CD4-positive, alpha-beta memory T cell (primary cell): ENCODE data around the gene SLC25A19. TPM values are rescaled to one million over a fixed set of nuclear protein-coding genes. Genes with fewer than 3 reads are reported as not detected.
"Not testable (repeated sequence)": the region's sequence is repeated elsewhere in the genome, so short reads cannot be mapped to it uniquely, and the experiment has no call there.

Experiments used
- CTCF ChIA-PET: fragments of 350-600 bp; sonication (Branson Sonifier 250); formaldehyde crosslinking; loops from one replicate; lab custom pipeline; 2021; ENCODE audit warnings: inconsistent platforms; ENCODE audit not compliant: partially characterized antibody; lab: Charles Lee
- POLR2A ChIA-PET: fragments of 350-600 bp; sonication (Branson Sonifier 250); formaldehyde crosslinking; loops from one replicate; lab custom pipeline; 2021; ENCODE audit not compliant: partially characterized antibody; lab: Charles Lee
- DNase-seq, 5 donors: peaks; one replicate each; pipeline versions ENCODE4 v3.0.0 to v3.0.0-alpha.2; 2020 to 2022; ENCODE audit warnings: mixed read lengths in 1 of 5
- H3K27ac ChIP-seq: one replicate; pipeline ENCODE4 v1.7.0; 2013; ENCODE audit warnings: low read depth, low read length
- H3K27me3 ChIP-seq: 2 replicates; pipeline ENCODE4 v1.7.0; 2013; ENCODE audit warnings: mild to moderate bottlenecking, low read length, moderate library complexity; ENCODE audit not compliant: insufficient read depth
- H3K36me3 ChIP-seq: 2 replicates; pipeline ENCODE4 v1.7.0; 2013; ENCODE audit warnings: mild to moderate bottlenecking, low read length, moderate library complexity; ENCODE audit not compliant: insufficient read depth
- H3K4me1 ChIP-seq: 2 replicates; pipeline ENCODE4 v1.7.0; 2013; ENCODE audit warnings: mild to moderate bottlenecking, low read length, moderate library complexity; ENCODE audit not compliant: insufficient read depth
- H3K4me3 ChIP-seq, 2 donors: one replicate each; pipeline ENCODE4 v1.7.0; 2013; ENCODE audit warnings: low read length in 2 of 2, mild to moderate bottlenecking in 1 of 2
- H3K9me3 ChIP-seq, 2 donors: one replicate each; pipeline ENCODE4 v1.7.0; 2013; ENCODE audit warnings: low read length in 2 of 2, control low read depth in 1 of 2; ENCODE audit not compliant: control insufficient read depth in 1 of 2
- H3K27ac Mint-ChIP-seq, 7 donors: one replicate each; pipeline ENCODE4 v1.8.0; 2020 to 2021; ENCODE audit warnings: mixed read lengths in 7 of 7, mild to moderate bottlenecking in 6 of 7, inconsistent platforms in 3 of 7, moderate library complexity in 3 of 7
- H3K27me3 Mint-ChIP-seq, 2 donors: one replicate each; pipeline ENCODE4 v1.8.0; 2020 to 2021; ENCODE audit warnings: mixed read lengths in 2 of 2
- H3K36me3 Mint-ChIP-seq, 2 donors: one replicate each; pipeline ENCODE4 v1.8.0; 2020 to 2021; ENCODE audit warnings: mixed read lengths in 2 of 2, inconsistent platforms in 1 of 2, mild to moderate bottlenecking in 1 of 2
- H3K4me1 Mint-ChIP-seq, 4 donors: one replicate each; pipeline ENCODE4 v1.8.0; 2020 to 2021; ENCODE audit warnings: mixed read lengths in 4 of 4, mild to moderate bottlenecking in 1 of 4
- H3K4me3 Mint-ChIP-seq, 8 donors: one replicate each; pipeline ENCODE4 v1.8.0; 2020 to 2021; ENCODE audit warnings: mixed read lengths in 8 of 8, mild to moderate bottlenecking in 7 of 8, moderate library complexity in 6 of 8, inconsistent platforms in 3 of 8
- H3K9me3 Mint-ChIP-seq, 8 donors: one replicate each; pipeline ENCODE4 v1.8.0; 2020 to 2021; ENCODE audit warnings: mixed read lengths in 8 of 8, mild to moderate bottlenecking in 5 of 8, inconsistent platforms in 3 of 8, moderate library complexity in 1 of 8
- intact Hi-C: fragments of 100-400 bp; cut with micrococcal nuclease; formaldehyde crosslinking; loops from one replicate; pipeline ENCODE4 v1.15.1; 2023
- polyA plus RNA-seq, 2 donors: library from polyadenylated mRNA; unstranded; fragments of 300-500 nt; fragmentation: Illumina TruSeq; gene quantifications; one replicate each; pipeline ENCODE4 v1.2.3, GENCODE V29; 2021
- total RNA-seq, 2 experiments: library from RNA; stranded (reverse); gene quantifications; one replicate each; pipeline ENCODE4 v1.2.3, GENCODE V29; 2021

SLC25A19 gene
- total and polyA plus RNA-seq, 4 experiments from 2014 or later = 13.2 to 21.8 (median 17.6) TPM

DNA sequence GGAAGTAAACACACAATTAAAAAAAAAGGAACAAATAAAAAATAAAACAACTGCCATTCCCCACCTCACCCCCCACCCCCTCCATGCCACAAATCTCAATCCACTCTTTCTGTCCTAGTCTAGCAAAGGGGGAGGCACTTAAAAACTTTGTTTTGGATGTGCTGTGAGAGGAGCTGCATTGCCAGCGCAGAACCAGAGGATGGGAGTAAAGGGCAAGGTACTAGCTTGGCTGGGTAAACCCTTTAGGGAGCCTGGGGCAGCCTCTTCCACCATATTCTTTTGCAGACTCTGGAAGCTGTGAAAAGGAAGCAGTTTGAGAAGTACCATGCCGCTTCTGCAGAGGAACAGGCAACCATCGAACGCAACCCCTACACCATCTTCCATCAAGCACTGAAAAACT lies 26.2 kb downstream of the SLC25A19 start:
- H3K4me1 ChIP-seq = peaks cover 35% of the 10 kb centered on the region
- Mint-ChIP-seq H3K27ac (peak overlapping the region in 5 of 7 donors; percentile 81 to 100 (median 100)), H3K4me3 (peak overlapping the region; percentile 75 to 99 (median 96)), H3K36me3 (peaks cover 7 to 50% of the 10 kb centered on the region in 2 donors), H3K4me1 (peaks cover 24 to 49% (median 36%) of the 10 kb centered on the region in 4 donors), H3K9me3 (peaks cover 0 to 2% (median 0%) of the 10 kb centered on the region in 8 donors), H3K27me3 (no peaks in the 10 kb centered on the region)
- no peak overlapping the region for H3K4me3 ChIP-seq
- H3K36me3 ChIP-seq = peaks cover 19% of the 10 kb centered on the region
- no peaks in the 10 kb centered on the region for H3K27me3 ChIP-seq
- H3K9me3 ChIP-seq = no peaks in the 10 kb centered on the region
- intact Hi-C loops = no loop called here
- POLR2A ChIA-PET = interaction anchor here (0.5 to 6.1 kb wide), 14 partner anchors 9 to 592 kb away, joined by 3 to 193 read pairs (median 12); partner anchors contain the start of genes FDXR, GRB2, MIF4GD and SLC25A19
- H3K27ac ChIP-seq = no peak overlapping the region
- CTCF ChIA-PET = interaction anchor here (0.5 to 4.3 kb wide), 5 partner anchors 7 to 302 kb away, joined by 3 to 44 read pairs (median 4); partner anchors contain the start of gene MIF4GD
- no peak for DNase-seq

DNA sequence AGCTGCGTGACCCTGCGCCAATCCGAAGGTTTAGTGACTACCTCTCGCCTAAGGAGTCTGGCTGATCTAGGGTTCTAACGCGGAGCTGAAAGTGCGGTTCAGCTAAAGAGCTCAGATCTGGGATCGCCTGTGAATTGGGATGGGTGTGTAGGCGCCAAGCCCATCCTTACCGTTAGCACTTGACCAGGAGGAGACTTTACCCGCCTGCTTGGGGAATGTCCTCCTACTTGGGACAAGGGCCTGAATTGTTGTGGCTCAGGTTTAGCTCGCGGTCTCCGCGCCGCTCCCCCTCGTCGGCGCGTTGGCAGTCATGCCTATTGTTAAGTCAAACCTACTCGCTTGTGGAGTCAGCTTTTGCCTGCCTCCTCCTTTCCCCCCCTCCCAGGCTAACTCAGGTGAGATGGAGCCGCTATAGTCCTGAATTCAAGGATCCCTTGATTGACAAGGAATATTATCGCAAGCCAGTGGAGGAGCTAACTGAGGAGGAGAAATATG lies 27.1 kb downstream of the SLC25A19 start:
- peak in 1 of 5 donors; percentile 16 for DNase-seq
- no peaks in the 10 kb centered on the region for H3K27me3 Mint-ChIP-seq

DNA sequence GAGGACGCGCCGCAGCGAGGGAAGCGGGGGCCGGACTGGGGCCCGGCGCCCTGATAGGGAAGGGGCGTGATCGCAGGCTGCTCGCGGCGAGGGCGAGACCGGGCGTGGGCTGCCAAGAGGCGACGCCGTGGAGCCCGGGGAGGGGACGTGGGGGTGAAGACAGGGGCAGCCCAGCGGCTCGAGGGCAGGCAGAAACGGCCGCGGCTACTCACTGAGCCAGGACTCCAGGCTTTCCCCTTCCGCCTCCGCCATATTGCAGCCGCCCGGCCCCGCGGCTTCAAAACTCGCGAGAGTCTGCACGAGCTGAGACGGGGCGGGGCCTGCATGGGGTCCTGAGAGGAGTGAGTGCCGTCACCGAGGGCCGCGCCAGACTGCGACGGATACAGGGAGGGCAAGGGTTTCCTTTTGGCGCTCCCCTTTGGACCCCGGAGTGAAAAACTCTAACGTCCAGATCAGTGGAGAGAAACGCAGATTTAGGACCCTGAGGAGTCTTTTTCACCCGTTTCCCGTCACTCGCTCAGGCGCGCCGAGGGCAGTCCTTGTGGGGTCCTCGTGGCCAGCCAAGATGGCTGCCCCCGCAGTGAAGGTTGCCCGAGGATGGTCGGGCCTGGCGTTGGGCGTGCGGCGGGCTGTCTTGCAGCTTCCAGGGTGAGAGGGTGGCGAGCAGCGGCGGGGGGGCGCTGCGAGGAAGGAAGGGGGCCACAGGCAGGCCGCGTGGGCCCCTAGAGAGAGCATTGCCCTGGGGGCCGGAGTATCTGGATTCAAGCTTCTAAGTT lies 27.7 kb downstream of the SLC25A19 start, which contains the start of the genes GGA3 and MRPS7:
Gene GGA3 (minus strand): TSS at position 271 of the 776 bp plus-strand sequence. CDS start 19 bp downstream, at position 252.
Gene MRPS7 (plus strand): TSS at position 544 of the 776 bp plus-strand sequence. CDS start 22 bp downstream, at position 566.
- Mint-ChIP-seq H3K27me3 (no peaks in the 10 kb centered on the region), H3K4me3 (peak within 1 kb of the TSS; percentile 93 to 99 (median 97)), H3K4me1 (peaks cover 32 to 65% (median 48%) of the 10 kb centered on the region in 4 donors), H3K27ac (peak within 1 kb of the TSS; percentile 100), H3K9me3 (peaks cover 0 to 2% (median 0%) of the 10 kb centered on the region in 8 donors), H3K36me3 (peaks cover 4 to 42% of the 10 kb centered on the region in 2 donors)
- DNase-seq = peak; percentile 95 to 99 (median 97)
- Histone ChIP-seq H3K27ac (peak within 1 kb of the TSS; percentile 96), H3K9me3 (no peaks in the 10 kb centered on the region), H3K36me3 (peaks cover 14% of the 10 kb centered on the region), H3K4me1 (peaks cover 35% of the 10 kb centered on the region), H3K4me3 (peak within 1 kb of the TSS; percentile 77 to 99), H3K27me3 (no peaks in the 10 kb centered on the region)
- ChIA-PET POLR2A (interaction anchor here (0.6 to 6.1 kb wide), 32 partner anchors 11 to 405 kb away, joined by 3 to 193 read pairs (median 6); partner anchors contain the start of genes ARMC7, FDXR, GRB2 and MIF4GD), CTCF (interaction anchor here (1.0 to 4.3 kb wide), 11 partner anchors 8 to 301 kb away, joined by 3 to 44 read pairs (median 4); partner anchors contain the start of genes MIF4GD and SLC25A19)
- intact Hi-C loops = loop anchor here (1.0 to 2.0 kb wide), 7 partner anchors 10 to 144 kb away; partner anchors contain the start of genes GRB2, JPT1, MIF4GD and NUP85

More for the DNA sequence above, 27.1 kb downstream of the SLC25A19 start:
- intact Hi-C loops = no loop called here
- H3K36me3 ChIP-seq = peaks cover 19% of the 10 kb centered on the region
- H3K4me1 Mint-ChIP-seq = peaks cover 29 to 58% (median 44%) of the 10 kb centered on the region in 4 donors
- H3K4me3 ChIP-seq = peak overlapping the region; percentile 77 to 99
- peak overlapping the region; percentile 93 to 99 (median 97) for H3K4me3 Mint-ChIP-seq
- H3K36me3 Mint-ChIP-seq = peaks cover 7 to 47% of the 10 kb centered on the region in 2 donors
- peaks cover 35% of the 10 kb centered on the region for H3K4me1 ChIP-seq
- no peaks in the 10 kb centered on the region for H3K9me3 ChIP-seq
- POLR2A ChIA-PET = interaction anchor here (0.8 to 6.1 kb wide), 26 partner anchors 10 to 593 kb away, joined by 3 to 193 read pairs (median 7); partner anchors contain the start of genes ARMC7, FDXR, GRB2 and MIF4GD
- CTCF ChIA-PET = interaction anchor here (0.5 to 4.3 kb wide), 8 partner anchors 8 to 301 kb away, joined by 3 to 44 read pairs (median 4); partner anchors contain the start of genes MIF4GD and SLC25A19
- peak overlapping the region; percentile 96 for H3K27ac ChIP-seq
- H3K27me3 ChIP-seq = no peaks in the 10 kb centered on the region
- peak overlapping the region; percentile 100 for H3K27ac Mint-ChIP-seq
- H3K9me3 Mint-ChIP-seq = peaks cover 0 to 2% (median 0%) of the 10 kb centered on the region in 8 donors

DNA sequence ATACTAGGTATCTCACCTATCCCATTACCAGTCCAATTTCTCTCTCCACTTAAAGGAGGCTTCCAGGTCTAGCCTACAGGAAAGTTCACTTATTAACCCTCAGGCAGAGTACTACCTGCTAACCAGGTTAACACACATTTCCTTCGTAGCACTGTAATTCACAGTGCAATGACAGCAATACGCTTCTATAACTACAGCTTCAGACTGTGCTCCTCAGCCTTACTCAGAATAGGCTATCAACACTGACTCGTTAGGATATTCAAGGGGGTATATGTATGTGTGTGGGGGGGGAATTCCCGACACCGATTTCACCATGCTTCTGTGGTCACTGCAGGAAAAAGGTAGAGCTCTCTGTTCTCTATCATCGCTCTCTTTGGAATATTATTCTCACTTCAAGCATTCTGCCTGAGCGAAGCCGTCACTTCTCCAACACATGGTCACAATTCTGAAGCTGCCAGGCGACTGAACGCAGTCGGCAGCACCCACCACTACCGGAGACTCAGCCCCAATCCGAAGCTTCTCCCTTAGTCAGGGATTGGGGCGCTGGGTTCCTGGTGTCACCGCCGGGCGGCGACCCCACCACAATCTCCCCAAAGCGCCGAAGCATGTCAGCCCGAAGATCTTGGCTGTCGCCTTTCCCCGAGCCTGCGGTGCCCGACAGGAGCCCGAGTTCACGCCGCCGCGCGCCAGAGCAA lies 28.4 kb downstream of the SLC25A19 start:
- Mint-ChIP-seq H3K4me1 (peaks cover 38 to 72% (median 55%) of the 10 kb centered on the region in 4 donors), H3K4me3 (peak overlapping the region; percentile 93 to 99 (median 97)), H3K9me3 (peaks cover 0 to 2% (median 0%) of the 10 kb centered on the region in 8 donors), H3K27ac (peak overlapping the region; percentile 100), H3K27me3 (no peaks in the 10 kb centered on the region), H3K36me3 (peaks cover 4 to 36% of the 10 kb centered on the region in 2 donors)
- Histone ChIP-seq H3K4me3 (peak overlapping the region; percentile 62 to 77), H3K36me3 (peaks cover 7% of the 10 kb centered on the region), H3K27ac (peak overlapping the region; percentile 96), H3K27me3 (no peaks in the 10 kb centered on the region), H3K4me1 (peaks cover 35% of the 10 kb centered on the region), H3K9me3 (no peaks in the 10 kb centered on the region)
- intact Hi-C loops = loop anchor here (1.0 to 2.0 kb wide), 7 partner anchors 10 to 145 kb away; partner anchors contain the start of genes GRB2, JPT1, MIF4GD and NUP85
- DNase-seq = peak in 1 of 5 donors; percentile 73
- CTCF ChIA-PET = interaction anchor here (1.0 to 4.3 kb wide), 11 partner anchors 9 to 152 kb away, joined by 3 to 44 read pairs (median 6); partner anchors contain the start of genes MIF4GD and SLC25A19
- POLR2A ChIA-PET = interaction anchor here (0.6 to 6.1 kb wide), 28 partner anchors 10 to 406 kb away, joined by 3 to 193 read pairs (median 6); partner anchors contain the start of genes ARMC7, FDXR, GRB2 and MIF4GD

- intact Hi-C loops, H3K4me3 Mint-ChIP-seq, H3K4me3 ChIP-seq, POLR2A ChIA-PET, CTCF ChIA-PET, H3K9me3 Mint-ChIP-seq, DNase-seq, H3K27ac ChIP-seq, H3K9me3 ChIP-seq, H3K27me3 ChIP-seq, H3K27me3 Mint-ChIP-seq, H3K36me3 ChIP-seq: not testable (repeated sequence)
- H3K4me1 ChIP-seq = peaks cover 30% of the 10 kb centered on the region
- H3K27ac Mint-ChIP-seq = peak overlapping the region in 3 of 7 donors; percentile 71 to 88 (median 78)
- H3K4me1 Mint-ChIP-seq = peaks cover 44 to 98% (median 77%) of the 10 kb centered on the region in 4 donors
- peaks cover 0 to 19% of the 10 kb centered on the region in 2 donors for H3K36me3 Mint-ChIP-seq
These were observed 32.0 kb downstream of the SLC25A19 start for GRCh38 chr17:75257228-75257627.

GRCh38 chr17:75255954-75256698 lies 33.1 kb downstream of the SLC25A19 start:
- intact Hi-C loops, H3K9me3 Mint-ChIP-seq, DNase-seq, POLR2A ChIA-PET, CTCF ChIA-PET, H3K4me3 ChIP-seq, H3K27me3 ChIP-seq, H3K27ac ChIP-seq, H3K36me3 ChIP-seq, H3K9me3 ChIP-seq, H3K27me3 Mint-ChIP-seq, H3K36me3 Mint-ChIP-seq: not testable (repeated sequence)
- Mint-ChIP-seq H3K27ac (peak overlapping the region in 3 of 7 donors; percentile 10 to 59 (median 21)), H3K4me1 (peaks cover 48 to 100% (median 78%) of the 10 kb centered on the region in 4 donors), H3K4me3 (peak overlapping the region in 3 of 8 donors; percentile 2 to 59 (median 34))
- peaks cover 38% of the 10 kb centered on the region for H3K4me1 ChIP-seq
